Activated T-cell treated with anti-CD3 and anti-CD28 coated beads, Interleukin-2, amount 50 U/mL, for 24 hours (primary cell): ENCODE data around the gene NRARP.

Source experiments
- DNase-seq: peaks from one replicate; pipeline ENCODE4 v3.0.0-alpha.2; 2020
- H3K27ac Mint-ChIP-seq: 2 replicates; pipeline ENCODE4 v1.8.0; 2020; ENCODE audit warnings: mild to moderate bottlenecking, mixed read lengths
- H3K27me3 Mint-ChIP-seq: 2 replicates; pipeline ENCODE4 v1.8.0; 2020; ENCODE audit warnings: mixed read lengths
- H3K36me3 Mint-ChIP-seq: 2 replicates; pipeline ENCODE4 v1.8.0; 2020; ENCODE audit warnings: low read depth, mixed read lengths
- H3K4me1 Mint-ChIP-seq: 2 replicates; pipeline ENCODE4 v1.8.0; 2020; ENCODE audit warnings: low read depth, mixed read lengths
- H3K4me3 Mint-ChIP-seq: 2 replicates; pipeline ENCODE4 v1.8.0; 2020; ENCODE audit warnings: mild to moderate bottlenecking, moderate library complexity, mixed read lengths
- H3K9me3 Mint-ChIP-seq: 2 replicates; pipeline ENCODE4 v1.8.0; 2020; ENCODE audit warnings: mixed read lengths

The NRARP gene

GRCh38 chr9:137308057-137308619 is 6.1 kb upstream of the NRARP start:
- DNase-seq, result no peak
- Mint-ChIP-seq H3K36me3 (no peaks in the 10 kb centered on the region), H3K27me3 (no peaks in the 10 kb centered on the region), H3K9me3 (no peaks in the 10 kb centered on the region), H3K4me3 (no peak overlapping the region), H3K4me1 (peaks cover 17% of the 10 kb centered on the region), H3K27ac (no peak overlapping the region)

GRCh38 chr9:137307255-137308056 is 5.4 kb upstream of the NRARP start:
- no peak for DNase-seq
- no peaks in the 10 kb centered on the region for H3K36me3 Mint-ChIP-seq
- H3K4me1 Mint-ChIP-seq, result peaks cover 17% of the 10 kb centered on the region
- no peak overlapping the region for H3K27ac Mint-ChIP-seq
- no peak overlapping the region for H3K4me3 Mint-ChIP-seq
- no peaks in the 10 kb centered on the region for H3K9me3 Mint-ChIP-seq
- H3K27me3 Mint-ChIP-seq, result no peaks in the 10 kb centered on the region

GRCh38 chr9:137306850-137307254 is 4.8 kb upstream of the NRARP start:
- Mint-ChIP-seq H3K27ac (no peak overlapping the region), H3K4me1 (peaks cover 17% of the 10 kb centered on the region), H3K27me3 (no peaks in the 10 kb centered on the region), H3K4me3 (no peak overlapping the region), H3K36me3 (no peaks in the 10 kb centered on the region), H3K9me3 (no peaks in the 10 kb centered on the region)
- DNase-seq, result no peak

DNA sequence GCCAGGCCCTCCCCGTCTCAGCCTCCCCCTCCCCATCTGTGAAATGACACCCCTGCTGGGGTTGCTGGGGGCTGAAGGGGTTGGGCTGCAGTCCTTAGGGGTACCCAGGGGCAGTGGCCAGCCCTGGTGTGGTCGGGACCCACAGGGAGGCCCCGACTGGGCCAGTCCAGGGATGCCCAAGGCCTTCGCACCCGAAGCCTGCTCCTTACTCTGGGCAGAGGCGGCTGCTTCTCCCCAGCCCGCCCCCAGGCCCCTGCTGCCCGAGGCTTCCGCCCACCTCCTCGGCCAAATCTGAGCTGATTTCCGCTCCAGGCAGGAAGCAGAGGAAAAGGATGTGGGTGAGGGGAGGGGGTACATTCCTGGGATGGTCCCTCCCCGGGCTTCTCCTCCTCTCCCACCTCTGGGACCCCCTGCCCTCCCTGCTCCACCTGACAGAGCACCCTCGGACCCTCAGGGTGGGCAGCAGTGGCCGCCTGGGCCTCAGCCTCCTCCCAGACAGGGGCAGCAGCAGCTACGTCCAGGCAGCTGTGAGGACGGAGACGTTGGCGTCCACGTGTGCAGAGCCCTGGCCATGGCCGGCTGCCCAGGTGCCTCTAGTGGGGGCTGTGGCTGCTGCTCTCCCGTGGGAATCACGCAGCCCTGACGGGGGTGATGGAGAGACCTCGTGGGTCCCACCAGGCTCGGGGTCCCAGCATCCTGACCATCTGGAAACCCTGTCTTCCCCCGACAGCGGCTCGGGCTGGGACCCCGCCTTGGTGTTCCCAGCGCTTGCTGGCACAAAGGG is 4.2 kb upstream of the NRARP start:
- Mint-ChIP-seq H3K27ac (no peak overlapping the region), H3K36me3 (no peaks in the 10 kb centered on the region), H3K9me3 (no peaks in the 10 kb centered on the region), H3K4me1 (peaks cover 17% of the 10 kb centered on the region), H3K27me3 (no peaks in the 10 kb centered on the region), H3K4me3 (no peak overlapping the region)
- no peak for DNase-seq

- H3K36me3 Mint-ChIP-seq, result no peaks in the 10 kb centered on the region
- no peaks in the 10 kb centered on the region for H3K9me3 Mint-ChIP-seq
- no peak overlapping the region for H3K4me3 Mint-ChIP-seq
- peaks cover 17% of the 10 kb centered on the region for H3K4me1 Mint-ChIP-seq
- DNase-seq, result no peak
- H3K27me3 Mint-ChIP-seq, result peaks cover 2% of the 10 kb centered on the region
- peak overlapping the region; percentile 67 for H3K27ac Mint-ChIP-seq
These were observed 3.7 kb upstream of the NRARP start for GRCh38 chr9:137305798-137306065.

GRCh38 chr9:137305060-137305797 is 3.2 kb upstream of the NRARP start:
- Mint-ChIP-seq H3K27ac (peak overlapping the region; percentile 67), H3K4me1 (peaks cover 19% of the 10 kb centered on the region), H3K9me3 (no peaks in the 10 kb centered on the region), H3K36me3 (no peaks in the 10 kb centered on the region), H3K27me3 (peaks cover 4% of the 10 kb centered on the region), H3K4me3 (no peak overlapping the region)
- peak; percentile 78 for DNase-seq

DNA sequence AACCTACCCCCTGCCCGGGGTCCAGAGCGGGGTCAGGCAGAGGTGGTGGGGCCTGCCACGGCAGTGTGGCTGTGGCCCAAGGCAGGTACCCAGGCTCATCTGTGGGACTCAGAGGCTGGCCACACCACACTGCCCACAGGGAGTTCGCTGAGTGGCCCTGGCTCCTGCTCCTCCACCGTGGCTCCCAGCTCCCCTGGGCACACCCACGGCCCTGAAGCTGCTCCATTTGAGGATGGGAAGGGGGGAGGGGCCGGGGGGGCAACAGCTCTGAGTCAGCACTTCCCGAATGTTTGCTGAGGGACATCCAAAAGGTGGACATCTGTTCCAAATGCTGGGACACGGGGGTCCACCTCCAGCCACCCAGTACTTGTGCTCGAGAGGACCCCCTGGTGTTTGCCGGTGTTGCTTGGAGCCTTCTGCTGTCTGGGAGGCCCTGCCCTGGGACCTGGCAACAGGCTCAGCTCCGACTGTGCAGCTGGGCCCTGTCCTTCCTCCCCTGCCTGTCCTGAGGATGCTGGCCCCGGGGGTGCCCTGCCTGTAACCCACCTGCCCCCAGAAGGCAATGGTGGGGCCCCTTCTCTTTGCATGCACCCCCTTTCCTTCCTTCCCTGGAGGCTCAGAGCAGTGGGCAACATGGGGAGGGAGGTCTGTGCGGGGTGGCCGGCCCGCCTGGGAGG is 2.5 kb upstream of the NRARP start:
- H3K4me1 Mint-ChIP-seq, result peaks cover 23% of the 10 kb centered on the region
- peak; percentile 42 for DNase-seq
- peaks cover 9% of the 10 kb centered on the region for H3K27me3 Mint-ChIP-seq
- no peak overlapping the region for H3K27ac Mint-ChIP-seq
- no peaks in the 10 kb centered on the region for H3K36me3 Mint-ChIP-seq
- H3K9me3 Mint-ChIP-seq, result no peaks in the 10 kb centered on the region
- no peak overlapping the region for H3K4me3 Mint-ChIP-seq

DNA sequence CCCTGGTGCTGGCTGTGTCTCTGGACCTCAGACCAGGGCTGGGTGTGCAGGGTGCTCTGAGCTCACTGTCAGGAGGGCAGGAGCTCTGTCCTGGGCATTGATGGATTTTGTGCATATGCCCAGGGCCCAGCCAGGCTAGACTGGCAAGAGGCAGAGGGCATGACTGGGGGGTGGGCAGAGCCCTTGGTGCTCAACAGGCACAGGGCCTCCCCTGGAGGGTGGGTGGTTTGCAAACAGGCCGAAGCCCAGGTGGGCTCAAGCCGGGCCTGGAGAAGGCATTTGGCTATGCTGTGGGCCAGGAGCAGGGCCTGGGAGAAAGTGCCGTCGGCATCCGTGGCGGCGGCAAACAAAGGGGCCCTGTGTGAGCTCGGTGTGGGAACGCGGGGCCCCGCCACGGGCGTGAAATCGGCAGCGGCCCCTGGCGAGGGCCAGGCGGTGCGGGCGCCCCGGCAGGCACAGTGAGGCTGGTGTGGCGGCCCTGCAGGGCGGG is 1.9 kb upstream of the NRARP start:
- Mint-ChIP-seq H3K36me3 (no peaks in the 10 kb centered on the region), H3K27ac (no peak overlapping the region), H3K4me3 (peak overlapping the region; percentile 20), H3K9me3 (no peaks in the 10 kb centered on the region), H3K27me3 (peaks cover 14% of the 10 kb centered on the region), H3K4me1 (peaks cover 23% of the 10 kb centered on the region)
- peak; percentile 37 for DNase-seq

GRCh38 chr9:137303151-137303892 is 1.3 kb upstream of the NRARP start:
- H3K4me3 Mint-ChIP-seq, result peak overlapping the region; percentile 20
- no peaks in the 10 kb centered on the region for H3K9me3 Mint-ChIP-seq
- DNase-seq, result no peak
- peaks cover 23% of the 10 kb centered on the region for H3K4me1 Mint-ChIP-seq
- peaks cover 20% of the 10 kb centered on the region for H3K27me3 Mint-ChIP-seq
- no peaks in the 10 kb centered on the region for H3K36me3 Mint-ChIP-seq
- H3K27ac Mint-ChIP-seq, result no peak overlapping the region

- H3K4me3 Mint-ChIP-seq, result no peak overlapping the region
- no peak for DNase-seq
- H3K27ac Mint-ChIP-seq, result no peak overlapping the region
- H3K4me1 Mint-ChIP-seq, result peaks cover 22% of the 10 kb centered on the region
- peaks cover 26% of the 10 kb centered on the region for H3K27me3 Mint-ChIP-seq
- H3K36me3 Mint-ChIP-seq, result no peaks in the 10 kb centered on the region
- no peaks in the 10 kb centered on the region for H3K9me3 Mint-ChIP-seq
These were observed 529 bp upstream of the NRARP start for GRCh38 chr9:137302449-137303150.

GRCh38 chr9:137301081-137301947 is 757 bp downstream of the NRARP start:
- Mint-ChIP-seq H3K36me3 (no peaks in the 10 kb centered on the region), H3K9me3 (no peaks in the 10 kb centered on the region), H3K4me3 (peak overlapping the region; percentile 74), H3K4me1 (peaks cover 19% of the 10 kb centered on the region), H3K27me3 (peaks cover 38% of the 10 kb centered on the region), H3K27ac (peak overlapping the region; percentile 37)
- peak; percentile 66 for DNase-seq

GRCh38 chr9:137300567-137301080 is 1.4 kb downstream of the NRARP start:
- no peaks in the 10 kb centered on the region for H3K9me3 Mint-ChIP-seq
- peak overlapping the region; percentile 74 for H3K4me3 Mint-ChIP-seq
- DNase-seq, result no peak
- H3K36me3 Mint-ChIP-seq, result no peaks in the 10 kb centered on the region
- H3K27ac Mint-ChIP-seq, result peak overlapping the region; percentile 65
- H3K27me3 Mint-ChIP-seq, result peaks cover 41% of the 10 kb centered on the region
- peaks cover 17% of the 10 kb centered on the region for H3K4me1 Mint-ChIP-seq
